HEK293 (cell line): ENCODE results near the gene NECTIN2.

Experiments
- CTCF ChIA-PET: fragments of 350-600 bp; formaldehyde crosslinking; extraction: SDS; loops from one replicate; lab custom pipeline; 2021; ENCODE audit warnings: antibody characterized with exemption; lab: Yijun Ruan, JAX
- POLR2A ChIA-PET: fragments of 300-600 bp; formaldehyde crosslinking; extraction: SDS; loops from one replicate; lab custom pipeline; 2020; ENCODE audit warnings: antibody characterized with exemption, inconsistent platforms; lab: Yijun Ruan, JAX
- H3K27ac ChIP-seq: fragments of 200-500 bp; sonication (Bioruptor generic); 2 replicates; pipeline ENCODE4 v1.5.1; 2014; ENCODE audit warnings: low read depth, low read length, control low read depth, inconsistent platforms; ENCODE audit errors: extremely low read depth
- H3K36me3 ChIP-seq, 2 experiments: fragments of 200-500 bp in 1 of 2; sonication (Bioruptor generic) in 1 of 2; 1 replicate in 1 of 2; 2 replicates in 1 of 2; pipeline ENCODE4 v1.5.1; 2014 to 2017; ENCODE audit warnings: inconsistent platforms in 2 of 2, low read length in 2 of 2; ENCODE audit not compliant: control insufficient read depth in 2 of 2, insufficient read depth in 1 of 2
- H3K4me1 ChIP-seq: fragments of 200-500 bp; sonication (Bioruptor generic); 2 replicates; pipeline ENCODE4 v1.5.1; 2014; ENCODE audit warnings: mild to moderate bottlenecking, low read length, inconsistent platforms; ENCODE audit not compliant: control insufficient read depth, insufficient read depth
- H3K4me3 ChIP-seq: 2 replicates; pipeline ENCODE4 v1.5.1; 2011; ENCODE audit warnings: low read depth, mild to moderate bottlenecking, control low read depth, low read length, moderate library complexity
- H3K9me3 ChIP-seq: fragments of 200-500 bp; sonication (Bioruptor generic); 2 replicates; pipeline ENCODE4 v1.5.1; 2014; ENCODE audit warnings: low read depth, low read length, inconsistent platforms; ENCODE audit not compliant: control insufficient read depth, insufficient read depth
- KLF8 ChIP-seq: fragments of 450-650 bp; formaldehyde crosslinking; IDR thresholded peaks from 2 replicates; pipeline ENCODE4 v1.5.1; 2016; ENCODE audit warnings: missing biosample characterization, missing genetic modification characterization
- MEIS1 ChIP-seq: sonication (generic); formaldehyde crosslinking; IDR thresholded peaks from 2 replicates; pipeline ENCODE4 v1.8.1; 2022; ENCODE audit warnings: missing genetic modification reagents, mild to moderate bottlenecking, borderline replicate concordance
- RBAK ChIP-seq: fragments of 450-650 bp; formaldehyde crosslinking; IDR thresholded peaks from 2 replicates; pipeline ENCODE4 v1.5.1; 2016; ENCODE audit warnings: missing biosample characterization, missing genetic modification characterization
- SALL2 ChIP-seq: fragments of 450-650 bp; formaldehyde crosslinking; IDR thresholded peaks from 2 replicates; pipeline ENCODE4 v1.5.0; 2017; ENCODE audit warnings: missing biosample characterization, mild to moderate bottlenecking, missing genetic modification characterization, borderline replicate concordance
- SCRT2 ChIP-seq: fragments of 450-650 bp; formaldehyde crosslinking; IDR thresholded peaks from 2 replicates; pipeline ENCODE4 v1.5.1; 2016; ENCODE audit warnings: missing biosample characterization, missing genetic modification characterization
- ZNF175 ChIP-seq: fragments of 450-650 bp; formaldehyde crosslinking; IDR thresholded peaks from 2 replicates; pipeline ENCODE4 v1.5.1; 2016; ENCODE audit warnings: missing biosample characterization, missing genetic modification characterization
- ZNF19 ChIP-seq: fragments of 450-650 bp; formaldehyde crosslinking; IDR thresholded peaks from 2 replicates; pipeline ENCODE4; 2016; ENCODE audit warnings: missing biosample characterization, missing genetic modification characterization, low read depth
- ZNF214 ChIP-seq: fragments of 450-650 bp; formaldehyde crosslinking; IDR thresholded peaks from 2 replicates; pipeline ENCODE4 v1.5.1; 2017; ENCODE audit warnings: missing biosample characterization, mild to moderate bottlenecking, missing genetic modification characterization, borderline replicate concordance
- ZNF221 ChIP-seq: fragments of 450-650 bp; formaldehyde crosslinking; IDR thresholded peaks from 2 replicates; pipeline ENCODE4 v1.5.1; 2017; ENCODE audit warnings: missing biosample characterization, missing genetic modification characterization, borderline replicate concordance
- ZNF248 ChIP-seq: fragments of 450-650 bp; formaldehyde crosslinking; IDR thresholded peaks from 2 replicates; pipeline ENCODE4 v1.5.1; 2017; ENCODE audit warnings: missing biosample characterization, missing genetic modification characterization
- ZNF266 ChIP-seq: fragments of 450-650 bp; formaldehyde crosslinking; IDR thresholded peaks from 2 replicates; pipeline ENCODE4 v1.5.1; 2016; ENCODE audit warnings: missing biosample characterization, missing genetic modification characterization, low read depth
- ZNF426 ChIP-seq: fragments of 450-650 bp; formaldehyde crosslinking; IDR thresholded peaks from 2 replicates; pipeline ENCODE4 v1.5.1; 2017; ENCODE audit warnings: missing biosample characterization, missing genetic modification characterization, mild to moderate bottlenecking, inconsistent platforms, moderate library complexity
- ZNF521 ChIP-seq: fragments of 450-650 bp; formaldehyde crosslinking; IDR thresholded peaks from 2 replicates; pipeline ENCODE4 v1.5.1; 2017; ENCODE audit warnings: missing biosample characterization, mild to moderate bottlenecking, missing genetic modification characterization
- ZNF549 ChIP-seq: fragments of 450-650 bp; IDR thresholded peaks from 2 replicates; pipeline ENCODE4 v1.5.1; 2018; ENCODE audit warnings: missing biosample characterization, missing genetic modification characterization, mild to moderate bottlenecking, inconsistent platforms, moderate library complexity
- ZNF560 ChIP-seq: fragments of 450-650 bp; formaldehyde crosslinking; IDR thresholded peaks from 2 replicates; pipeline ENCODE4 v1.5.1; 2017; ENCODE audit warnings: missing biosample characterization, missing genetic modification characterization, borderline replicate concordance
- ZNF561 ChIP-seq: fragments of 450-650 bp; IDR thresholded peaks from 2 replicates; pipeline ENCODE4 v1.5.1; 2018; ENCODE audit warnings: missing biosample characterization, missing genetic modification characterization, borderline replicate concordance
- ZNF610 ChIP-seq: fragments of 450-650 bp; formaldehyde crosslinking; IDR thresholded peaks from 2 replicates; pipeline ENCODE4 v1.5.1; 2016; ENCODE audit warnings: missing biosample characterization, missing genetic modification characterization, borderline replicate concordance
- ZNF624 ChIP-seq: fragments of 450-650 bp; formaldehyde crosslinking; IDR thresholded peaks from 2 replicates; pipeline ENCODE4 v1.5.1; 2017; ENCODE audit warnings: missing biosample characterization, missing genetic modification characterization
- ZNF776 ChIP-seq: fragments of 450-650 bp; formaldehyde crosslinking; IDR thresholded peaks from 2 replicates; pipeline ENCODE4 v1.5.0; 2017; ENCODE audit warnings: missing biosample characterization, missing genetic modification characterization, borderline replicate concordance
- ZNF792 ChIP-seq: fragments of 450-650 bp; formaldehyde crosslinking; IDR thresholded peaks from 2 replicates; pipeline ENCODE4 v1.5.1; 2016; ENCODE audit warnings: missing biosample characterization, missing genetic modification characterization
- TF ChIP-seq, protein P1 (sequence below): fragments of 450-650 bp; formaldehyde crosslinking; IDR thresholded peaks from 2 replicates; pipeline ENCODE4; 2016; ENCODE audit warnings: missing biosample characterization, missing genetic modification characterization
- TF ChIP-seq, protein P2 (sequence below): fragments of 450-650 bp; formaldehyde crosslinking; IDR thresholded peaks from 2 replicates; pipeline ENCODE4 v1.5.1; 2016; ENCODE audit warnings: missing biosample characterization, missing genetic modification characterization
- TF ChIP-seq, protein P3 (sequence below): fragments of 450-650 bp; formaldehyde crosslinking; IDR thresholded peaks from 2 replicates; pipeline ENCODE4 v1.5.1; 2016; ENCODE audit warnings: missing biosample characterization, missing genetic modification characterization

NECTIN2 gene

DNA sequence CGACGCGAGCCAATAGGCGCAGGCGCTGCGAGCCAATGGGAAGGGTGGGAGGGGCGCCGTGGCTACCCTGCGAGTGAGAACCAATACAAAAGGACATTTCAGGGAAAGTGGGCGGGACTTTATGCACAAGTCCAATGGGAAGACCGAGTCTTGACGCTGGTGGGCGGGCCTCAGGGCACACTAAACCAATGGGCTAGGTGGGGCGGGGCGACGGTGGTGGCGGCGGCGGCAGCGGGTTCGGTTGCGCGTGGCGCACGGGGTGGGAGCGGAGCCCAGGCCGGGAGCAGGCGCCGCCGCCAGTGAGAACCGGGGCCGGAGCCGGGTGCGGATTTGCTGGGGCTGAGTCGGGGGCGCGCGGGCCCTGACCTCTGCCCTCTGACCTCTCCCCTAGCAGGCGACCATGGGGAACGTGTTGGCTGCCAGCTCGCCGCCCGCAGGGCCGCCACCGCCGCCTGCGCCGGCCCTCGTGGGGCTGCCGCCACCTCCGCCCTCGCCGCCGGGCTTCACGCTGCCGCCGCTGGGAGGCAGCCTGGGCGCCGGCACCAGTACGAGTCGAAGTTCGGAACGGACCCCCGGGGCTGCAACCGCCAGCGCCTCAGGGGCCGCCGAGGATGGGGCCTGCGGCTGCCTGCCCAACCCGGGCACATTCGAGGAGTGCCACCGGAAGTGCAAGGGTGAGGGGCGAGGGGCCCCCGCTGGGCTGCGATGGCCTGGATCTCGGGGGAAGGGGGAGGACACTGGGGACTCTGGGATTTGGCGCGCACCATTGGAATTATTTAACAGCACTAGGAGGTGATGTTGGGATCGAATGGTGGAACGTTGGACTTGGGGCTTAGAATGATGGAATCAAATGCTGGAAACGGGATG, 45.2 kb downstream of the NECTIN2 start, which contains the start of gene TOMM40 (continued):
- TF ChIP-seq, protein P1, sequence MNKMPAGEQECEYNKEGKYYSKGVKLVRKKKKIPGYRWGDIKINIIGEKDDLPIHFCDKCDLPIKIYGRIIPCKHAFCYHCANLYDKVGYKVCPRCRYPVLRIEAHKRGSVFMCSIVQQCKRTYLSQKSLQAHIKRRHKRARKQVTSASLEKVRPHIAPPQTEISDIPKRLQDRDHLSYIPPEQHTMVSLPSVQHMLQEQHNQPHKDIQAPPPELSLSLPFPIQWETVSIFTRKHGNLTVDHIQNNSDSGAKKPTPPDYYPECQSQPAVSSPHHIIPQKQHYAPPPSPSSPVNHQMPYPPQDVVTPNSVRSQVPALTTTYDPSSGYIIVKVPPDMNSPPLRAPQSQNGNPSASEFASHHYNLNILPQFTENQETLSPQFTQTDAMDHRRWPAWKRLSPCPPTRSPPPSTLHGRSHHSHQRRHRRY: no peak
- TF ChIP-seq RBAK (tag by site-specific recombination) (no peak), ZNF610 (tag by site-specific recombination) (no peak), KLF8 (tag by site-specific recombination) (peak; percentile 21; the same call in 1 of the 2 replicates), ZNF426 (tag by site-specific recombination) (no peak), ZNF221 (tag by site-specific recombination) (no peak), ZNF561 (peak; percentile 49; the same call in 1 of the 2 replicates)

DNA sequence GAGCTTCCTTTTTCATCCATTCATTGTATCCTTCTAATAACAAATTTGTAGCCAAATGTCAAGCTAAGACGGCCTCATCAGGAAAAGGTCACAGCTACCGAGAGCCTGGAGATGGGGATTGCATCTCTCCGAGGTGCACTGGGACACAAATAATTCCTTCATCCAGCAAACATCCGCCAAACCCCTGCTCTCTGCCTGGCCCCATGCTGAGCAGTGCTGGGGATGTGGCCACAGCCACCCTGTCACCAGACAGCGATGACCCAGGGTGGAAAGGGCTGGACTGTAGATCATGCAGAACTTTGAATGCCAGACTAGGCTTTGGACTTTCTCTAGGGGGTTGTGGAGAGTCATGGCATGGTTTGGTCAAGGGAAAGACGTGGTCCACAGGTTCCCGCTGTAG, 46.8 kb downstream of the NECTIN2 start:
- Histone ChIP-seq H3K36me3 (peaks cover 41 to 65% of the 10 kb centered on the region in 2 experiments), H3K9me3 (no peaks in the 10 kb centered on the region), H3K4me1 (peaks cover 6% of the 10 kb centered on the region), H3K4me3 (no peak overlapping the region), H3K27ac (no peak overlapping the region)
- ChIA-PET CTCF (interaction anchor here (1.3 to 1.4 kb wide), 2 partner anchors 10 to 11 kb away, joined by 7 to 11 read pairs; no protein-coding TSS in a partner anchor), POLR2A (interaction anchor here (1.1 kb wide), 1 partner anchor 13 kb away, joined by 3 read pairs; no protein-coding TSS in a partner anchor)
- TF ChIP-seq, protein P2, sequence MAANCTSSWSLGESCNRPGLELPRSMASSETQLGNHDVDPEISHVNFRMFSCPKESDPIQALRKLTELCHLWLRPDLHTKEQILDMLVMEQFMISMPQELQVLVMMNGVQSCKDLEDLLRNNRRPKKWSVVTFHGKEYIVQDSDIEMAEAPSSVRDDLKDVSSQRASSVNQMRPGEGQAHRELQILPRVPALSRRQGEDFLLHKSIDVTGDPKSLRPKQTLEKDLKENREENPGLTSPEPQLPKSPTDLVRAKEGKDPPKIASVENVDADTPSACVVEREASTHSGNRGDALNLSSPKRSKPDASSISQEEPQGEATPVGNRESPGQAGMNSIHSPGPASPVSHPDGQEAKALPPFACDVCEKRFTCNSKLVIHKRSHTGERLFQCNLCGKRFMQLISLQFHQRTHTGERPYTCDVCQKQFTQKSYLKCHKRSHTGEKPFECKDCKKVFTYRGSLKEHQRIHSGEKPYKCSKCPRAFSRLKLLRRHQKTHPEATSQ: no peak
- no peak for TF ChIP-seq ZNF214 (tag by site-specific recombination)
- no peak for TF ChIP-seq ZNF792 (tag by site-specific recombination)
- TF ChIP-seq ZNF560 (tag by site-specific recombination): no peak
- TF ChIP-seq ZNF175: no peak
- TF ChIP-seq ZNF521 (tag by site-specific recombination): no peak
- no peak for TF ChIP-seq ZNF19 (tag by site-specific recombination)
- TF ChIP-seq ZNF776 (tag by site-specific recombination): no peak
- TF ChIP-seq ZNF248: no peak
- no peak for TF ChIP-seq ZNF426 (tag by site-specific recombination)
- TF ChIP-seq ZNF624: no peak
- TF ChIP-seq, protein P3, sequence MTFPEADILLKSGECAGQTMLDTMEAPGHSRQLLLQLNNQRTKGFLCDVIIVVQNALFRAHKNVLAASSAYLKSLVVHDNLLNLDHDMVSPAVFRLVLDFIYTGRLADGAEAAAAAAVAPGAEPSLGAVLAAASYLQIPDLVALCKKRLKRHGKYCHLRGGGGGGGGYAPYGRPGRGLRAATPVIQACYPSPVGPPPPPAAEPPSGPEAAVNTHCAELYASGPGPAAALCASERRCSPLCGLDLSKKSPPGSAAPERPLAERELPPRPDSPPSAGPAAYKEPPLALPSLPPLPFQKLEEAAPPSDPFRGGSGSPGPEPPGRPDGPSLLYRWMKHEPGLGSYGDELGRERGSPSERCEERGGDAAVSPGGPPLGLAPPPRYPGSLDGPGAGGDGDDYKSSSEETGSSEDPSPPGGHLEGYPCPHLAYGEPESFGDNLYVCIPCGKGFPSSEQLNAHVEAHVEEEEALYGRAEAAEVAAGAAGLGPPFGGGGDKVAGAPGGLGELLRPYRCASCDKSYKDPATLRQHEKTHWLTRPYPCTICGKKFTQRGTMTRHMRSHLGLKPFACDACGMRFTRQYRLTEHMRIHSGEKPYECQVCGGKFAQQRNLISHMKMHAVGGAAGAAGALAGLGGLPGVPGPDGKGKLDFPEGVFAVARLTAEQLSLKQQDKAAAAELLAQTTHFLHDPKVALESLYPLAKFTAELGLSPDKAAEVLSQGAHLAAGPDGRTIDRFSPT (tag by site-specific recombination): no peak
- TF ChIP-seq MEIS1: no peak
- no peak for TF ChIP-seq SALL2
- TF ChIP-seq SCRT2 (tag by site-specific recombination): no peak
- no peak for TF ChIP-seq ZNF266 (tag by site-specific recombination)
- TF ChIP-seq ZNF549 (tag by site-specific recombination): no peak
